Measurements from ENCODE around the gene PAPOLA.

PAPOLA gene

GRCh38 chr14:96574633-96575632 lies 72.8 kb downstream of the PAPOLA start:
- H3K4me1 ChIP-seq (ENCODE audit: control insufficient read depth, insufficient read depth, low read length): peaks cover 8% of the 10 kb centered on the region
- no peak overlapping the region for H3K27ac ChIP-seq (ENCODE audit: low read depth, low read length)
- H3K27me3 ChIP-seq (ENCODE audit: control insufficient read depth, insufficient read depth, low read length): no peaks in the 10 kb centered on the region
- no peak overlapping the region for H3K9ac ChIP-seq (ENCODE audit: low read length)
- H3K36me3 ChIP-seq (ENCODE audit: control insufficient read depth, insufficient read depth, low read length): peaks cover 3% of the 10 kb centered on the region
- no peak overlapping the region for H3K4me3 ChIP-seq (ENCODE audit: low read length)

- Histone ChIP-seq H3K27ac (ENCODE audit: low read depth, low read length) (no peak overlapping the region), H3K4me1 (ENCODE audit: control insufficient read depth, insufficient read depth, low read length) (peaks cover 11% of the 10 kb centered on the region), H3K4me3 (ENCODE audit: low read length) (no peak overlapping the region), H3K36me3 (ENCODE audit: control insufficient read depth, insufficient read depth, low read length) (no peaks in the 10 kb centered on the region), H3K27me3 (ENCODE audit: control insufficient read depth, insufficient read depth, low read length) (no peaks in the 10 kb centered on the region), H3K9ac (ENCODE audit: low read length) (no peak overlapping the region)
Measured at GRCh38 chr14:96576359-96576758, 74.2 kb downstream of the PAPOLA start.

GRCh38 chr14:96576937-96577336 lies 74.8 kb downstream of the PAPOLA start:
- H3K36me3 ChIP-seq (ENCODE audit: control insufficient read depth, insufficient read depth, low read length): no peaks in the 10 kb centered on the region
- H3K4me1 ChIP-seq (ENCODE audit: control insufficient read depth, insufficient read depth, low read length): peaks cover 11% of the 10 kb centered on the region
- H3K27ac ChIP-seq (ENCODE audit: low read depth, low read length): no peak overlapping the region
- no peak overlapping the region for H3K9ac ChIP-seq (ENCODE audit: low read length)
- no peak overlapping the region for H3K4me3 ChIP-seq (ENCODE audit: low read length)
- H3K27me3 ChIP-seq (ENCODE audit: control insufficient read depth, insufficient read depth, low read length): no peaks in the 10 kb centered on the region

GRCh38 chr14:96578619-96579018 lies 76.4 kb downstream of the PAPOLA start:
- H3K4me1 ChIP-seq (ENCODE audit: control insufficient read depth, insufficient read depth, low read length): peaks cover 11% of the 10 kb centered on the region
- H3K27me3 ChIP-seq (ENCODE audit: control insufficient read depth, insufficient read depth, low read length): peaks cover 4% of the 10 kb centered on the region
- no peak overlapping the region for H3K27ac ChIP-seq (ENCODE audit: low read depth, low read length)
- H3K9ac ChIP-seq (ENCODE audit: low read length): no peak overlapping the region
- no peaks in the 10 kb centered on the region for H3K36me3 ChIP-seq (ENCODE audit: control insufficient read depth, insufficient read depth, low read length)
- H3K4me3 ChIP-seq (ENCODE audit: low read length): no peak overlapping the region

- H3K9ac ChIP-seq (ENCODE audit: low read length): no peak overlapping the region
- H3K4me1 ChIP-seq (ENCODE audit: control insufficient read depth, insufficient read depth, low read length): peaks cover 8% of the 10 kb centered on the region
- no peak overlapping the region for H3K4me3 ChIP-seq (ENCODE audit: low read length)
- no peak overlapping the region for H3K27ac ChIP-seq (ENCODE audit: low read depth, low read length)
- no peaks in the 10 kb centered on the region for H3K36me3 ChIP-seq (ENCODE audit: control insufficient read depth, insufficient read depth, low read length)
- H3K27me3 ChIP-seq (ENCODE audit: control insufficient read depth, insufficient read depth, low read length): peaks cover 5% of the 10 kb centered on the region
Measured at GRCh38 chr14:96579358-96579757, 77.2 kb downstream of the PAPOLA start.

GRCh38 chr14:96579855-96580254 lies 77.7 kb downstream of the PAPOLA start:
- peaks cover 3% of the 10 kb centered on the region for H3K4me1 ChIP-seq (ENCODE audit: control insufficient read depth, insufficient read depth, low read length)
- H3K27me3 ChIP-seq (ENCODE audit: control insufficient read depth, insufficient read depth, low read length): peaks cover 6% of the 10 kb centered on the region
- H3K36me3 ChIP-seq (ENCODE audit: control insufficient read depth, insufficient read depth, low read length): no peaks in the 10 kb centered on the region
- H3K9ac ChIP-seq (ENCODE audit: low read length): no peak overlapping the region
- H3K4me3 ChIP-seq (ENCODE audit: low read length): no peak overlapping the region
- H3K27ac ChIP-seq (ENCODE audit: low read depth, low read length): no peak overlapping the region

GRCh38 chr14:96580566-96580965 lies 78.4 kb downstream of the PAPOLA start:
- H3K36me3 ChIP-seq (ENCODE audit: control insufficient read depth, insufficient read depth, low read length): no peaks in the 10 kb centered on the region
- no peak overlapping the region for H3K9ac ChIP-seq (ENCODE audit: low read length)
- peaks cover 6% of the 10 kb centered on the region for H3K27me3 ChIP-seq (ENCODE audit: control insufficient read depth, insufficient read depth, low read length)
- H3K27ac ChIP-seq (ENCODE audit: low read depth, low read length): no peak overlapping the region
- peaks cover 2% of the 10 kb centered on the region for H3K4me1 ChIP-seq (ENCODE audit: control insufficient read depth, insufficient read depth, low read length)
- no peak overlapping the region for H3K4me3 ChIP-seq (ENCODE audit: low read length)

GRCh38 chr14:96581026-96581425 lies 78.8 kb downstream of the PAPOLA start:
- no peak overlapping the region for H3K27ac ChIP-seq (ENCODE audit: low read depth, low read length)
- H3K4me3 ChIP-seq (ENCODE audit: low read length): no peak overlapping the region
- no peaks in the 10 kb centered on the region for H3K36me3 ChIP-seq (ENCODE audit: control insufficient read depth, insufficient read depth, low read length)
- peaks cover 2% of the 10 kb centered on the region for H3K4me1 ChIP-seq (ENCODE audit: control insufficient read depth, insufficient read depth, low read length)
- peaks cover 6% of the 10 kb centered on the region for H3K27me3 ChIP-seq (ENCODE audit: control insufficient read depth, insufficient read depth, low read length)
- no peak overlapping the region for H3K9ac ChIP-seq (ENCODE audit: low read length)

- peaks cover 2% of the 10 kb centered on the region for H3K4me1 ChIP-seq (ENCODE audit: control insufficient read depth, insufficient read depth, low read length)
- no peaks in the 10 kb centered on the region for H3K36me3 ChIP-seq (ENCODE audit: control insufficient read depth, insufficient read depth, low read length)
- no peak overlapping the region for H3K27ac ChIP-seq (ENCODE audit: low read depth, low read length)
- peaks cover 6% of the 10 kb centered on the region for H3K27me3 ChIP-seq (ENCODE audit: control insufficient read depth, insufficient read depth, low read length)
- no peak overlapping the region for H3K4me3 ChIP-seq (ENCODE audit: low read length)
- H3K9ac ChIP-seq (ENCODE audit: low read length): no peak overlapping the region
Measured at GRCh38 chr14:96581902-96582301, 79.7 kb downstream of the PAPOLA start.

- Histone ChIP-seq H3K9ac (ENCODE audit: low read length) (no peak overlapping the region), H3K4me1 (ENCODE audit: control insufficient read depth, insufficient read depth, low read length) (peaks cover 2% of the 10 kb centered on the region), H3K27ac (ENCODE audit: low read depth, low read length) (no peak overlapping the region), H3K27me3 (ENCODE audit: control insufficient read depth, insufficient read depth, low read length) (peaks cover 6% of the 10 kb centered on the region), H3K36me3 (ENCODE audit: control insufficient read depth, insufficient read depth, low read length) (no peaks in the 10 kb centered on the region), H3K4me3 (ENCODE audit: low read length) (no peak overlapping the region)
Measured at GRCh38 chr14:96582411-96582961, 80.3 kb downstream of the PAPOLA start.

GRCh38 chr14:96582995-96583394 lies 80.8 kb downstream of the PAPOLA start:
- Histone ChIP-seq H3K4me3 (ENCODE audit: low read length) (no peak overlapping the region), H3K27ac (ENCODE audit: low read depth, low read length) (no peak overlapping the region), H3K9ac (ENCODE audit: low read length) (no peak overlapping the region), H3K36me3 (ENCODE audit: control insufficient read depth, insufficient read depth, low read length) (no peaks in the 10 kb centered on the region), H3K4me1 (ENCODE audit: control insufficient read depth, insufficient read depth, low read length) (peaks cover 2% of the 10 kb centered on the region), H3K27me3 (ENCODE audit: control insufficient read depth, insufficient read depth, low read length) (peaks cover 6% of the 10 kb centered on the region)

GRCh38 chr14:96583569-96584041 lies 81.4 kb downstream of the PAPOLA start:
- Histone ChIP-seq H3K4me3 (ENCODE audit: low read length) (no peak overlapping the region), H3K27me3 (ENCODE audit: control insufficient read depth, insufficient read depth, low read length) (peaks cover 6% of the 10 kb centered on the region), H3K4me1 (ENCODE audit: control insufficient read depth, insufficient read depth, low read length) (peaks cover 2% of the 10 kb centered on the region), H3K36me3 (ENCODE audit: control insufficient read depth, insufficient read depth, low read length) (no peaks in the 10 kb centered on the region), H3K9ac (ENCODE audit: low read length) (no peak overlapping the region), H3K27ac (ENCODE audit: low read depth, low read length) (no peak overlapping the region)

Measured in rectal smooth muscle tissue (tissue), 1 donor.